Trophoblast cell (in vitro differentiated cells and primary cell): ENCODE measurements around the gene TRDN.

ENCODE experiments used
- DNase-seq, 2 donors: peaks; one replicate each; pipeline ENCODE4 v3.0.0-alpha.2; 2016
- H2AFZ ChIP-seq: 2 replicates; pipeline ENCODE4 v1.6.1; 2013; ENCODE audit warnings: low read length, moderate library complexity, mild to moderate bottlenecking; ENCODE audit not compliant: insufficient read depth, poor library complexity
- H2AK5ac ChIP-seq: 2 replicates; pipeline ENCODE4 v1.6.1; 2013; ENCODE audit warnings: mild to moderate bottlenecking, low read length
- H2BK120ac ChIP-seq: 2 replicates; pipeline ENCODE4 v1.6.1; 2013; ENCODE audit warnings: low read length, mild to moderate bottlenecking, moderate library complexity; ENCODE audit not compliant: insufficient read depth, poor library complexity
- H2BK12ac ChIP-seq: 2 replicates; pipeline ENCODE4 v1.6.1; 2013; ENCODE audit warnings: mild to moderate bottlenecking, low read length, moderate library complexity
- H2BK5ac ChIP-seq: 2 replicates; pipeline ENCODE4 v1.6.1; 2013; ENCODE audit warnings: low read length, low read depth, moderate library complexity, mild to moderate bottlenecking; ENCODE audit not compliant: poor library complexity
- H3K14ac ChIP-seq: 2 replicates; pipeline ENCODE4 v1.6.1; 2013; ENCODE audit warnings: mild to moderate bottlenecking, low read length
- H3K18ac ChIP-seq: 2 replicates; pipeline ENCODE4 v1.6.1; 2013; ENCODE audit warnings: mild to moderate bottlenecking, low read length
- H3K23ac ChIP-seq: 2 replicates; pipeline ENCODE4 v1.6.1; 2013; ENCODE audit warnings: low read length
- H3K27ac ChIP-seq: 2 replicates; pipeline ENCODE4 v1.5.1; 2013; ENCODE audit warnings: low read depth, mild to moderate bottlenecking, inconsistent platforms, low read length, moderate library complexity
- H3K27me3 ChIP-seq: 2 replicates; pipeline ENCODE4 v1.6.1; 2013; ENCODE audit warnings: inconsistent platforms, mild to moderate bottlenecking, low read length, moderate library complexity; ENCODE audit not compliant: insufficient read depth
- H3K36me3 ChIP-seq, 2 experiments: 1 replicate in 1 of 2; 2 replicates in 1 of 2; pipeline ENCODE4 v1.6.1; 2013; ENCODE audit warnings: low read length in 2 of 2, mild to moderate bottlenecking in 2 of 2, moderate library complexity in 1 of 2; ENCODE audit not compliant: insufficient read depth in 2 of 2, control insufficient read depth in 1 of 2
- H3K4ac ChIP-seq: 2 replicates; pipeline ENCODE4 v1.6.1; 2013; ENCODE audit warnings: low read depth, mild to moderate bottlenecking, low read length, moderate library complexity
- H3K4me1 ChIP-seq, 2 experiments: 1 replicate in 1 of 2; 2 replicates in 1 of 2; pipeline ENCODE4 v1.6.1; 2013; ENCODE audit warnings: low read length in 2 of 2, mild to moderate bottlenecking in 2 of 2, moderate library complexity in 1 of 2; ENCODE audit not compliant: insufficient read depth in 2 of 2, control insufficient read depth in 1 of 2
- H3K4me2 ChIP-seq: 2 replicates; pipeline ENCODE4 v1.6.1; 2013; ENCODE audit warnings: inconsistent platforms, mild to moderate bottlenecking, low read length, moderate library complexity
- H3K4me3 ChIP-seq: 2 replicates; pipeline ENCODE4 v1.5.1; 2013; ENCODE audit warnings: mild to moderate bottlenecking, low read depth, low read length, inconsistent platforms
- H3K79me1 ChIP-seq: one replicate; pipeline ENCODE4 v1.6.1; 2013; ENCODE audit warnings: low read length
- H3K79me2 ChIP-seq: 2 replicates; pipeline ENCODE4 v1.6.1; 2013; ENCODE audit warnings: low read length, mild to moderate bottlenecking; ENCODE audit not compliant: control insufficient read depth, insufficient read depth, poor library complexity
- H3K9ac ChIP-seq: 2 replicates; pipeline ENCODE4 v1.6.1; 2013; ENCODE audit warnings: mild to moderate bottlenecking, low read length
- H3K9me3 ChIP-seq: 2 replicates; pipeline ENCODE4 v1.6.1; 2013; ENCODE audit warnings: low read depth, mild to moderate bottlenecking, control low read depth, inconsistent platforms, low read length; ENCODE audit not compliant: insufficient read depth
- H4K12ac ChIP-seq: 2 replicates; pipeline ENCODE4 v1.6.1; 2013; ENCODE audit warnings: low read depth, mild to moderate bottlenecking, low read length, moderate library complexity
- H4K8ac ChIP-seq: 2 replicates; pipeline ENCODE4 v1.6.1; 2013; ENCODE audit warnings: low read depth, mild to moderate bottlenecking, low read length, moderate library complexity
- H4K91ac ChIP-seq: one replicate; pipeline ENCODE4 v1.6.1; 2013; ENCODE audit warnings: low read depth, mild to moderate bottlenecking, low read length, moderate library complexity
- WGBS: extraction: QIAGEN DNeasy Blood & Tissue Kit; methylation state at CpG from one replicate; pipeline ENCODE4 v1.1.7; 2013; ENCODE audit warnings: missing lambda C conversion rate; ENCODE audit not compliant: insufficient read length, insufficient coverage; ENCODE audit errors: extremely low coverage; 5-methylcytosine and 5-hydroxymethylcytosine counted together

The TRDN gene

GRCh38 chr6:123214433-123214832 is 422.3 kb downstream of the TRDN start:
- whole genome bisulfite sequencing, result no CpG with 5 or more reads among the region's 2 CpGs
- H3K14ac ChIP-seq, result no peak overlapping the region
- DNase-seq, result no peak

GRCh38 chr6:123213921-123214320 is 422.8 kb downstream of the TRDN start:
- Histone ChIP-seq H3K36me3 (no peaks in the 10 kb centered on the region), H4K8ac (no peak overlapping the region), H2AFZ (no peak overlapping the region), H4K12ac (no peak overlapping the region), H3K9ac (no peak overlapping the region), H3K4me1 (no peaks in the 10 kb centered on the region), H3K27me3 (no peaks in the 10 kb centered on the region), H3K18ac (no peak overlapping the region), H3K9me3 (no peaks in the 10 kb centered on the region), H3K23ac (no peak overlapping the region), H3K4me2 (no peak overlapping the region), H2BK120ac (no peak overlapping the region), H2BK12ac (no peak overlapping the region), H3K27ac (no peak overlapping the region), H4K91ac (no peak overlapping the region), H2BK5ac (no peak overlapping the region), H3K14ac (no peak overlapping the region), H3K79me1 (no peaks in the 10 kb centered on the region), H3K79me2 (no peaks in the 10 kb centered on the region), H3K4me3 (no peak overlapping the region), H3K4ac (no peak overlapping the region), H2AK5ac (no peak overlapping the region)
- DNase-seq, result no peak
- WGBS, result no CpG with 5 or more reads among the region's 3 CpGs

More at GRCh38 chr6:123214433-123214832, 422.3 kb downstream of the TRDN start:
- H3K27ac ChIP-seq, result no peak overlapping the region
- H3K36me3 ChIP-seq, result no peaks in the 10 kb centered on the region
- H3K4ac ChIP-seq, result no peak overlapping the region
- no peak overlapping the region for H3K18ac ChIP-seq
- H2BK5ac ChIP-seq, result no peak overlapping the region
- no peak overlapping the region for H3K23ac ChIP-seq
- no peaks in the 10 kb centered on the region for H3K79me2 ChIP-seq
- no peak overlapping the region for H3K4me2 ChIP-seq
- no peak overlapping the region for H3K4me3 ChIP-seq
- no peak overlapping the region for H3K9ac ChIP-seq
- H4K8ac ChIP-seq, result no peak overlapping the region
- H2BK12ac ChIP-seq, result no peak overlapping the region
- no peak overlapping the region for H4K12ac ChIP-seq
- no peak overlapping the region for H4K91ac ChIP-seq
- no peak overlapping the region for H2AFZ ChIP-seq
- H3K9me3 ChIP-seq, result no peaks in the 10 kb centered on the region
- H3K4me1 ChIP-seq, result no peaks in the 10 kb centered on the region
- no peaks in the 10 kb centered on the region for H3K79me1 ChIP-seq
- H2BK120ac ChIP-seq, result no peak overlapping the region
- H3K27me3 ChIP-seq, result no peaks in the 10 kb centered on the region
- H2AK5ac ChIP-seq, result no peak overlapping the region

GRCh38 chr6:123211777-123212545 is 424.8 kb downstream of the TRDN start:
- no peak overlapping the region for H3K27ac ChIP-seq
- peak in 1 of 2 donors; percentile 4 for DNase-seq
- H3K79me2 ChIP-seq, result no peaks in the 10 kb centered on the region
- H4K12ac ChIP-seq, result no peak overlapping the region
- no CpG with 5 or more reads among the region's 4 CpGs for WGBS
- H3K18ac ChIP-seq, result no peak overlapping the region
- H3K4ac ChIP-seq, result no peak overlapping the region
- no peaks in the 10 kb centered on the region for H3K79me1 ChIP-seq
- no peak overlapping the region for H3K23ac ChIP-seq
- no peak overlapping the region for H3K4me2 ChIP-seq
- no peak overlapping the region for H3K9ac ChIP-seq
- no peak overlapping the region for H2BK120ac ChIP-seq
- H3K9me3 ChIP-seq, result no peaks in the 10 kb centered on the region
- no peak overlapping the region for H4K91ac ChIP-seq
- H2BK12ac ChIP-seq, result no peak overlapping the region
- no peaks in the 10 kb centered on the region for H3K27me3 ChIP-seq
- H2AK5ac ChIP-seq, result no peak overlapping the region
- H3K4me3 ChIP-seq, result no peak overlapping the region
- no peak overlapping the region for H4K8ac ChIP-seq
- no peaks in the 10 kb centered on the region for H3K4me1 ChIP-seq
- no peak overlapping the region for H2AFZ ChIP-seq
- no peak overlapping the region for H2BK5ac ChIP-seq
- H3K36me3 ChIP-seq, result no peaks in the 10 kb centered on the region
- no peak overlapping the region for H3K14ac ChIP-seq

- no peak overlapping the region for H2AK5ac ChIP-seq
- no peak overlapping the region for H3K4me3 ChIP-seq
- H4K91ac ChIP-seq, result no peak overlapping the region
- no peak overlapping the region for H2BK12ac ChIP-seq
- H2AFZ ChIP-seq, result no peak overlapping the region
- no peak overlapping the region for H3K14ac ChIP-seq
- H3K79me1 ChIP-seq, result no peaks in the 10 kb centered on the region
- no peaks in the 10 kb centered on the region for H3K27me3 ChIP-seq
- H3K23ac ChIP-seq, result no peak overlapping the region
- no peak overlapping the region for H3K27ac ChIP-seq
- no peaks in the 10 kb centered on the region for H3K79me2 ChIP-seq
- no peak for DNase-seq
- no peak overlapping the region for H3K4me2 ChIP-seq
- no peak overlapping the region for H3K18ac ChIP-seq
- H2BK120ac ChIP-seq, result no peak overlapping the region
- H4K12ac ChIP-seq, result no peak overlapping the region
- H3K4me1 ChIP-seq, result no peaks in the 10 kb centered on the region
- no peak overlapping the region for H2BK5ac ChIP-seq
- no peak overlapping the region for H3K4ac ChIP-seq
- H3K9ac ChIP-seq, result no peak overlapping the region
- H3K9me3 ChIP-seq, result no peaks in the 10 kb centered on the region
- no peak overlapping the region for H4K8ac ChIP-seq
- no CpG with 5 or more reads among the region's 2 CpGs for WGBS
- no peaks in the 10 kb centered on the region for H3K36me3 ChIP-seq
These were observed 426.1 kb downstream of the TRDN start for GRCh38 chr6:123210645-123211044.
